GM12864 (cell line): ENCODE data around the gene ERAS.

Experiments
- DNase-seq: peaks from one replicate; pipeline ENCODE4 v3.0.0-alpha.2; 2011; ENCODE audit warnings: low read depth
- H3K4me3 ChIP-seq: 2 replicates; pipeline ENCODE4 v1.5.1; 2011; ENCODE audit warnings: mild to moderate bottlenecking, low read depth, low read length, control low read depth
- TF ChIP-seq, protein P1 (sequence below): IDR thresholded peaks from 2 replicates; pipeline ENCODE4 v1.5.1; 2011; ENCODE audit warnings: low read depth, mild to moderate bottlenecking, moderate library complexity, low read length, control low read depth, inconsistent platforms; ENCODE audit errors: missing control alignments

The ERAS gene, protein sequence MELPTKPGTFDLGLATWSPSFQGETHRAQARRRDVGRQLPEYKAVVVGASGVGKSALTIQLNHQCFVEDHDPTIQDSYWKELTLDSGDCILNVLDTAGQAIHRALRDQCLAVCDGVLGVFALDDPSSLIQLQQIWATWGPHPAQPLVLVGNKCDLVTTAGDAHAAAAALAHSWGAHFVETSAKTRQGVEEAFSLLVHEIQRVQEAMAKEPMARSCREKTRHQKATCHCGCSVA

DNA sequence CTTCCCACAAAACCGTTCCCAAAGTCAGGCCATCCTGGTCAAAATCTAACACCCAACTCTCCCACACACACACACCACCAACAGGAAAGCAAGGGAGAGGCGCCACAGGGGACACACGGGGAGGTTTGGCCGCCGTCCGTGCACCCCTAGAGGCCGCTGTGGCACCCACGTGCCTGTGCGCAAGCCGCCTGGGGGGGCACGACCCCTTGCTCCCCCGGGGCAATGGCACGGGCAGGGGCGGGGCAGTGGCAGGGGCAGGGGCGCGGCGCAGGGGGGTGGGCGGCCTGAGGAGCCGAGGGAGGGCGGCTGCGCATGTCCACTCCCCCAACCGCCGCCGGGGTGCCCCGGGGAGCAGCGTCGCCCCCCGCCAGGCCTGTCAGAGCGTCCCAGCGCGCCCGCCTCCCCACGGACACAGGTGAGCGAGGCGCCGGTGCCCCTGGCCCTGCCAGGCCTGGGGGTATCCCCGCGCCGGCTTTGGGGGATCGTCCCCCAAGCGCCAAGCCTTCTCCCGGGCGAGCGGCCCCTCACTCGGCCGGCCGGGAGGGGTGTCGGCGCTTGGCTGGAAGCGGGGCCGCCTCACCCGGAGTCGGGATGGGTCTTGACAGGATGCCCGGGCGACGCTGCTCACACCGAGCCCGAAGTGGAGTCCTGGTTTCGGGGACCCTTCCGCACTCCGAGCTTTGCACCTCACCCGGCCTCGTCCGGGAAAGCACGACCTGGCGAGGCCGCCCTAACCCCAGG, at the start of gene ERAS:
Gene ERAS, plus strand, starts transcription at position 379 of the 741 bp plus-strand sequence. CDS start 2,611 bp downstream, outside the sequence.
- no peak within 1 kb of the TSS for H3K4me3 ChIP-seq
- DNase-seq, result no peak
- TF ChIP-seq, protein P1, sequence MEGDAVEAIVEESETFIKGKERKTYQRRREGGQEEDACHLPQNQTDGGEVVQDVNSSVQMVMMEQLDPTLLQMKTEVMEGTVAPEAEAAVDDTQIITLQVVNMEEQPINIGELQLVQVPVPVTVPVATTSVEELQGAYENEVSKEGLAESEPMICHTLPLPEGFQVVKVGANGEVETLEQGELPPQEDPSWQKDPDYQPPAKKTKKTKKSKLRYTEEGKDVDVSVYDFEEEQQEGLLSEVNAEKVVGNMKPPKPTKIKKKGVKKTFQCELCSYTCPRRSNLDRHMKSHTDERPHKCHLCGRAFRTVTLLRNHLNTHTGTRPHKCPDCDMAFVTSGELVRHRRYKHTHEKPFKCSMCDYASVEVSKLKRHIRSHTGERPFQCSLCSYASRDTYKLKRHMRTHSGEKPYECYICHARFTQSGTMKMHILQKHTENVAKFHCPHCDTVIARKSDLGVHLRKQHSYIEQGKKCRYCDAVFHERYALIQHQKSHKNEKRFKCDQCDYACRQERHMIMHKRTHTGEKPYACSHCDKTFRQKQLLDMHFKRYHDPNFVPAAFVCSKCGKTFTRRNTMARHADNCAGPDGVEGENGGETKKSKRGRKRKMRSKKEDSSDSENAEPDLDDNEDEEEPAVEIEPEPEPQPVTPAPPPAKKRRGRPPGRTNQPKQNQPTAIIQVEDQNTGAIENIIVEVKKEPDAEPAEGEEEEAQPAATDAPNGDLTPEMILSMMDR, result no peak

DNA sequence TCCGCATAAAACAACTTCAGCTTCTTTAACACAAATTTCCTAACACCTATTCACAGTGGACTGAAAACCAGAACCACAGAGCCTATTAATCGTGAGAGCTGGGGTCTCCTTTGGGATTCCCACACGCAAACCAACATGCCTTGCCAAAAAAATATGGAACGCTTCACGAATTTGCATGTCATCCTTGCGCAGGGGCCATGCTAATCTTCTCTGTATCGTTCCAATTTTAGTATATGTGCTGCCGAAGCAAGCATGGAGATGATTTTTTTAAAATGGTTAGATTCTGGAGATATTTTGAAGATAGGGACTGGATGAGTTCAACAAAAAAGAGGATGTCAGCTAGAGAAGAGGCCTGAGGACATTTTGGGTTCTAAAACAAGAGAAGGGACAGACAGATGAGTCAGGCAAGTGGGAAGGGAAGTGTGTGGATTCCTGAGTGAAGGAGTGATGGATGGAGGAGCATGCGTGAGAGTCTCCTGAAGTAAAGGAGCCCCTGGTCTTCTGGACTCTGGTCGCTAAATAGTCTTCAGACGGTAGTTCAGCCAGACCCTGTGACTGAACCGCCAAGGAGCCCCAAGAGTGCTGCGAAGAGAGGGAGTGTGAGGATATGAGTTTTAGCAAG, 49.4 kb upstream of the ERAS start:
- TF ChIP-seq, protein P1, result no peak
- DNase-seq, result no peak
- H3K4me3 ChIP-seq, result no peak overlapping the region

DNA sequence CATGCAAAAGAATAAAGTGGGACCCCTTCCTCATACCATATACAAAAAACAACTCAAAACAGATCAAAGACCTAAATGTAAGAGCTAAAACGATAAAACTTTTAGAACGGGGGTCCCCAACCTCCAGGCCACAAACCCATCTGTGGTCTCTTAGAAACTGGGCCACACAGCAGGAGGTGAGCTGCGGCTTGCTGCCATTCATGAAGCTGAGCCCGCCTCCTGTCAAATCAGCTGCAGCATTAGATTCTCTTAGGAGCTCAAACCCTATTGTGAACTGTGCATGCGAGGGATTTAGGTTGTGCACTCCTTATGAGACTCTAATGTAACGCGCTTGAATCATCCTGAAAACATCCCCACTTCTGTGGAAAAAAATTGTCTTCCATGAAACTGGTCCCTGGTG, 46.9 kb upstream of the ERAS start:
- TF ChIP-seq, protein P1, result no peak
- DNase-seq, result no peak
- H3K4me3 ChIP-seq, result no peak overlapping the region

DNA sequence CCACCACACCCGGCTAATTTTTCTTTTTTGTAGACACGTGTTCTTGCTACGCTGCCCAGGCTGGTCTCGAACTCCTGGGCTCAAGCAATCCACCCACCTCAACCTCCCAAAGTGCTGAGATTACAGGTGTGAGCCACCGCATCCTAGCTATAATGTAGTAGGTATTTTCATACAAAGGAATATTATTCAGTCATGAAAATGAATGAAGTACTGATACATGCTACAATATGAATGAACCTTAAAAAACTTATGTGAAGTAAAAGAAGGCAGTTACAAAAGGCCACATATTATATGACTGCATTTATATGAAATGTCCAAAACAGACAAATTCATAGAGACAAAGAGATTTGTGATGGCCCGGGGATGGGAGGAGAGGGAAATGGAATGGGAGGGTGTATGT, 44.6 kb upstream of the ERAS start:
- H3K4me3 ChIP-seq, result no peak overlapping the region
- TF ChIP-seq, protein P1, result no peak
- no peak for DNase-seq

- no peak for DNase-seq
- TF ChIP-seq, protein P1, result no peak
- H3K4me3 ChIP-seq, result no peak overlapping the region
Observed at GRCh38 chrX:48782216-48782615, 44.1 kb upstream of the ERAS start.

DNA sequence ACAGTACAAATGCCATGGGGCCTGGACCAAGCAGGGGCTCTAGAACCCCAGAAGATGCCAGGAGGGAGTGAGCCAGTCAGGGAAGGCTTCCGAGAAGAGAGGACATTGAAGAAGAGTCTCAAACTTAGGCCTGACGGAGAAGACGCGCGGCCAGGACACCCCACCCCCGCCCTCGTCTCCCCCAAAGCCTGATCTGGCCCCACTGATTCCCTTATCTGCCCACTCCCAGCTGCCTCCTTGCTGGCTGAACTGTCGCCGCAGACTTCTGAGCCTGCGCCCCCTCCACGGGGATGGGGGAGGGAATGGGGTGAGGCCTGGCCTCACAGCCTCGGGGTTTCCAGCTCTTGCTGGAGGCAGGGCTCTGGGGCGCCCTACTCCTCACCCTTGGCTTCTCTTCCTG, 43.5 kb upstream of the ERAS start:
- no peak overlapping the region for H3K4me3 ChIP-seq
- TF ChIP-seq, protein P1, result no peak

DNA sequence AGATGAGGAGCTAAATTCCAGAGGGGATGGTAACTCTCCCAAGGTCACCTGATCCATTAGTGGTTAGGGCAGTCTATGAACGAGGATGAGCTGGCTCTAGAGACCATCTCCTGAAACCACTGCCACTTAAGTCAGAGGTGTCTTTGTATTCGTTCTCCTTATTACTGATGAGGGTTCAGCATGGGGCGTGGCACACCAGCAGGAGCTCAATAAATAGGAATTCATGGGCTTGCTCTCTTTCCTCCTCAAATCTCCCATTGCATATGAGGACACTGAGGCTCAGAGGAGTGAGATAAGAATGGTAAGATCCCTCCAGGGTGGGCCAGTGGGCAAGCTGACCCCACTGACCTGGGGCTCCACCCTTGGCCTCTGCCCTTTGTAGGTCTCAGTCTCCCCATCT, 41.6 kb upstream of the ERAS start:
- H3K4me3 ChIP-seq, result no peak overlapping the region
- no peak for DNase-seq
- TF ChIP-seq, protein P1, result no peak

More for the DNA sequence above, 43.5 kb upstream of the ERAS start:
- DNase-seq, result no peak
